Measurements from ENCODE around the gene ZIK1. TPM values are rescaled to one million over a fixed set of nuclear protein-coding genes. Genes with fewer than 3 reads are reported as not detected.
A peak's percentile ranks its signal among the peaks of the same experiment; 100 is the strongest.

The ZIK1 gene
- total and polyA plus RNA-seq, 2 donors (not counting 1 experiment from before 2014, with no cell fraction given), result 5.3 to 21.8 TPM

DNA sequence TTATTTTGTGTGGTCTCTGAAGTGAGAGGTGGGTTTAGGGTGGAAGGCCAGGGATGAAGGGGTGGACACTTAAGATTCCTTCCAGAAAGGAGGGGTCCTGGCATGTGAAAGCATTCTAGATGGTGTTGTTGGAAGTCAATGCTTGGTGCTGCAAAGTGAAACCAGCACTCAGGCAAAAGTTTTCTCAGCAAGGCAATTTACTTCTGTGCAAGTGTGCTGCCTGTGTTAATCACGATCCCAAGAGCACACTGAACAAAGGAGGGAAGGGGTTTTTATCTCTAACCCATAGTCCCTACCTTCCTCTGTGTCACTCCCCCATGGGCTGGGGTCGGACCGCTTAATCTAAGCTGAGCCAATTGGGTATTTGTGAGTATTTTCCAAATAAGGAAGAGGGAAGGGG is 31.4 kb downstream of the ZIK1 start:
- intact Hi-C loops (cut with micrococcal nuclease), result no loop called here

GRCh38 chr19:57620673-57621348 is 36.9 kb downstream of the ZIK1 start:
- CTCF ChIA-PET, result no interaction called here

More for the DNA sequence above, 31.4 kb downstream of the ZIK1 start:
- no peak overlapping the region for H3K27ac ChIP-seq (ENCODE audit: low read length in 2 of 2)
- peak overlapping the region; percentile 90 for H3K27ac Mint-ChIP-seq
- peaks cover 14 to 21% of the 10 kb centered on the region in 2 donors for H3K4me1 ChIP-seq (ENCODE audit: control insufficient read depth in 2 of 2, insufficient read depth in 2 of 2, low read length in 2 of 2)
- CTCF ChIA-PET, result no interaction called here
- peak overlapping the region; percentile 94 for H3K9ac ChIP-seq (ENCODE audit: low read length)
- peak overlapping the region in 1 of 5 experiments; percentile 97 for H3K4me3 ChIP-seq (ENCODE audit: control extremely low read depth in 1 of 5, extremely low read depth in 1 of 5, insufficient read depth in 1 of 5, low read depth in 2 of 5, low read length in 4 of 5)
- no peak for DNase-seq
- TF ChIP-seq, protein P1, sequence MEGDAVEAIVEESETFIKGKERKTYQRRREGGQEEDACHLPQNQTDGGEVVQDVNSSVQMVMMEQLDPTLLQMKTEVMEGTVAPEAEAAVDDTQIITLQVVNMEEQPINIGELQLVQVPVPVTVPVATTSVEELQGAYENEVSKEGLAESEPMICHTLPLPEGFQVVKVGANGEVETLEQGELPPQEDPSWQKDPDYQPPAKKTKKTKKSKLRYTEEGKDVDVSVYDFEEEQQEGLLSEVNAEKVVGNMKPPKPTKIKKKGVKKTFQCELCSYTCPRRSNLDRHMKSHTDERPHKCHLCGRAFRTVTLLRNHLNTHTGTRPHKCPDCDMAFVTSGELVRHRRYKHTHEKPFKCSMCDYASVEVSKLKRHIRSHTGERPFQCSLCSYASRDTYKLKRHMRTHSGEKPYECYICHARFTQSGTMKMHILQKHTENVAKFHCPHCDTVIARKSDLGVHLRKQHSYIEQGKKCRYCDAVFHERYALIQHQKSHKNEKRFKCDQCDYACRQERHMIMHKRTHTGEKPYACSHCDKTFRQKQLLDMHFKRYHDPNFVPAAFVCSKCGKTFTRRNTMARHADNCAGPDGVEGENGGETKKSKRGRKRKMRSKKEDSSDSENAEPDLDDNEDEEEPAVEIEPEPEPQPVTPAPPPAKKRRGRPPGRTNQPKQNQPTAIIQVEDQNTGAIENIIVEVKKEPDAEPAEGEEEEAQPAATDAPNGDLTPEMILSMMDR (IDR thresholded peaks at IDR 0.05), result no peak
- TF ChIP-seq EZH2 (IDR thresholded peaks at IDR 0.05; ENCODE audit: borderline replicate concordance, insufficient read depth, low read depth, low read length, poor library complexity, severe bottlenecking), result no peak
- peaks cover 69% of the 10 kb centered on the region for H3K79me2 ChIP-seq (ENCODE audit: control insufficient read depth, insufficient read depth, low read length)
- H3K27me3 Mint-ChIP-seq, result no peaks in the 10 kb centered on the region
- H4K20me1 ChIP-seq (ENCODE audit: control insufficient read depth, insufficient read depth, low read length, poor library complexity, severe bottlenecking), result no peaks in the 10 kb centered on the region
- H3K4me3 Mint-ChIP-seq, result peak overlapping the region; percentile 93
- peaks cover 14 to 41% of the 10 kb centered on the region in 2 experiments for H3K36me3 ChIP-seq (replicated peaks in 1 of 2; ENCODE audit: control extremely low read depth in 1 of 2, control insufficient read depth in 1 of 2, extremely low read depth in 1 of 2, insufficient read depth in 2 of 2, low read length in 1 of 2)
- peak overlapping the region; percentile 89 for H3K4me2 ChIP-seq (replicated peaks; ENCODE audit: low read depth, low read length, poor library complexity, severe bottlenecking)
- peaks cover 6 to 58% (median 55%) of the 10 kb centered on the region in 3 donors for H3K9me3 ChIP-seq (ENCODE audit: control extremely low read depth in 1 of 3, control insufficient read depth in 2 of 3, insufficient read depth in 1 of 3, low read length in 2 of 3)
- peaks cover 32% of the 10 kb centered on the region for H3K9me3 Mint-ChIP-seq (ENCODE audit: insufficient read depth)
- H2AFZ ChIP-seq (ENCODE audit: insufficient read depth, low read depth, low read length, poor library complexity, severe bottlenecking), result no peak overlapping the region
- no CpG with 5 or more reads among the region's 3 CpGs for WGBS (ENCODE audit: insufficient coverage)
- peaks cover 40% of the 10 kb centered on the region for H3K4me1 Mint-ChIP-seq
- POLR2A ChIA-PET, result no interaction called here
- no peak for ATAC-seq (ENCODE audit: low read depth)
- no peaks in the 10 kb centered on the region for H3K27me3 ChIP-seq (replicated peaks in 1 of 4; ENCODE audit: control extremely low read depth in 1 of 4, control insufficient read depth in 3 of 4, insufficient read depth in 4 of 4, low read length in 3 of 4)

More at GRCh38 chr19:57620673-57621348, 36.9 kb downstream of the ZIK1 start:
- Histone ChIP-seq H2AFZ (ENCODE audit: insufficient read depth, low read depth, low read length, poor library complexity, severe bottlenecking) (no peak overlapping the region), H3K27me3 (replicated peaks in 1 of 4; ENCODE audit: control extremely low read depth in 1 of 4, control insufficient read depth in 3 of 4, insufficient read depth in 4 of 4, low read length in 3 of 4) (no peaks in the 10 kb centered on the region), H3K27ac (ENCODE audit: low read length in 2 of 2) (no peak overlapping the region), H3K4me1 (ENCODE audit: control insufficient read depth in 2 of 2, insufficient read depth in 2 of 2, low read length in 2 of 2) (no peaks in the 10 kb centered on the region), H3K36me3 (replicated peaks in 1 of 2; ENCODE audit: control extremely low read depth in 1 of 2, control insufficient read depth in 1 of 2, extremely low read depth in 1 of 2, insufficient read depth in 2 of 2, low read length in 1 of 2) (peaks cover 23 to 66% of the 10 kb centered on the region in 2 experiments), H3K9ac (ENCODE audit: low read length) (no peak overlapping the region), H3K9me3 (ENCODE audit: control extremely low read depth in 1 of 3, control insufficient read depth in 2 of 3, insufficient read depth in 1 of 3, low read length in 2 of 3) (peaks cover 12 to 90% (median 72%) of the 10 kb centered on the region in 3 donors), H3K4me2 (replicated peaks; ENCODE audit: low read depth, low read length, poor library complexity, severe bottlenecking) (no peak overlapping the region), H4K20me1 (ENCODE audit: control insufficient read depth, insufficient read depth, low read length, poor library complexity, severe bottlenecking) (no peaks in the 10 kb centered on the region), H3K4me3 (ENCODE audit: control extremely low read depth in 1 of 5, extremely low read depth in 1 of 5, insufficient read depth in 1 of 5, low read depth in 2 of 5, low read length in 4 of 5) (no peak overlapping the region), H3K79me2 (ENCODE audit: control insufficient read depth, insufficient read depth, low read length) (peaks cover 50% of the 10 kb centered on the region)
- ATAC-seq (ENCODE audit: low read depth) (no peak), DNase-seq (no peak)
- Mint-ChIP-seq H3K27ac (no peak overlapping the region), H3K4me1 (peaks cover 22% of the 10 kb centered on the region), H3K9me3 (ENCODE audit: insufficient read depth) (peaks cover 40% of the 10 kb centered on the region), H3K27me3 (no peaks in the 10 kb centered on the region), H3K4me3 (no peak overlapping the region)
- no peak for TF ChIP-seq EZH2 (IDR thresholded peaks at IDR 0.05; ENCODE audit: borderline replicate concordance, insufficient read depth, low read depth, low read length, poor library complexity, severe bottlenecking)
- TF ChIP-seq, protein P1 (IDR thresholded peaks at IDR 0.05), result no peak
- intact Hi-C loops (cut with micrococcal nuclease), result no loop called here
- POLR2A ChIA-PET, result no interaction called here
- WGBS (ENCODE audit: insufficient coverage), result 97% methylated on average over 3 of the region's 10 CpGs

Measured in B cell (primary cell).